NT2/D1 (cell line): ENCODE measurements around the gene TMEM61.

Source experiments
- SUZ12 ChIP-seq: IDR thresholded peaks from 2 replicates; pipeline ENCODE4 v1.6.1; 2011; ENCODE audit not compliant: insufficient read length, insufficient read depth; ENCODE audit errors: extremely low read depth
- YY1 ChIP-seq: IDR thresholded peaks from 2 replicates; pipeline ENCODE4 v1.6.1; 2011; ENCODE audit not compliant: insufficient read length, insufficient read depth

- no peak for TF ChIP-seq YY1
- no peak for TF ChIP-seq SUZ12
These were observed 61.2 kb downstream of the TMEM61 start for GRCh38 chr1:55041613-55042012.
